Stimulated activated CD4-positive, alpha-beta T cell treated with anti-CD3 and anti-CD28 coated beads, Interleukin-1b, Interleukin-23, amount 100 ng/mL, for 4 hours (primary cell): Measurements from ENCODE around the gene PKP3.
"Not testable (repeated sequence)": the region's sequence is repeated elsewhere in the genome, so short reads cannot be mapped to it uniquely, and the experiment has no call there.

ENCODE experiments used
- DNase-seq, 2 donors: peaks; one replicate each; pipeline ENCODE4 v3.0.0-alpha.2; 2020; ENCODE audit warnings: low read depth in 2 of 2

The PKP3 gene

GRCh38 chr11:409600-410483 is 15.8 kb downstream of the PKP3 start:
- no peak for DNase-seq

- DNase-seq = not testable (repeated sequence)
These were observed 16.7 kb downstream of the PKP3 start for GRCh38 chr11:410711-411110.

- not testable (repeated sequence) for DNase-seq
These were observed 17.5 kb downstream of the PKP3 start for GRCh38 chr11:411520-411919.

- no peak for DNase-seq
These were observed 18.7 kb downstream of the PKP3 start for GRCh38 chr11:412641-413119.

GRCh38 chr11:413120-414081 is 19.4 kb downstream of the PKP3 start:
- DNase-seq = no peak

GRCh38 chr11:414318-414857 is 20.4 kb downstream of the PKP3 start:
- DNase-seq = no peak

- no peak for DNase-seq
These were observed 21.6 kb downstream of the PKP3 start for GRCh38 chr11:415640-416041.

GRCh38 chr11:416051-416756 is 22.2 kb downstream of the PKP3 start:
- no peak for DNase-seq

- DNase-seq = peak in 1 of 2 donors; percentile 39
These were observed 23.0 kb downstream of the PKP3 start for GRCh38 chr11:416757-417621.

- no peak for DNase-seq
These were observed 23.8 kb downstream of the PKP3 start for GRCh38 chr11:417652-418342.

- no peak for DNase-seq
These were observed 24.6 kb downstream of the PKP3 start for GRCh38 chr11:418343-419247.

- no peak for DNase-seq
These were observed 25.4 kb downstream of the PKP3 start for GRCh38 chr11:419248-420005.

- no peak for DNase-seq
These were observed 26.3 kb downstream of the PKP3 start for GRCh38 chr11:420054-420910.

- DNase-seq = no peak
These were observed 26.9 kb downstream of the PKP3 start for GRCh38 chr11:420911-421321.

GRCh38 chr11:422249-422656 is 28.2 kb downstream of the PKP3 start:
- DNase-seq = no peak

GRCh38 chr11:424232-424631 is 30.2 kb downstream of the PKP3 start:
- no peak for DNase-seq

GRCh38 chr11:424766-425165 is 30.8 kb downstream of the PKP3 start:
- DNase-seq = not testable (repeated sequence)
